Endothelial cell of umbilical vein (primary cell): ENCODE measurements around the gene BCAS2. TPM values are rescaled to one million over a fixed set of nuclear protein-coding genes. Genes with fewer than 3 reads are reported as not detected.

Experiments
- BruUV-seq: library from RNA; stranded (reverse); fragments of 400-500 nt; replicated peaks from 2 replicates; lab custom pipeline; 2021; lab: Mats Ljungman, UMichigan
- CTCF ChIA-PET: fragments of 300-600, 350-600 bp; sonication (Branson Sonifier 250); formaldehyde crosslinking; loops from one replicate; lab custom pipeline; 2021; ENCODE audit warnings: antibody characterized with exemption, inconsistent platforms; lab: Charles Lee
- POLR2A ChIA-PET: fragments of 300-600, 350-600 bp; sonication (Branson Sonifier 250); formaldehyde crosslinking; loops from one replicate; lab custom pipeline; 2021; ENCODE audit warnings: antibody characterized with exemption, inconsistent platforms; lab: Charles Lee
- DNase-seq: peaks from one replicate; pipeline ENCODE4 v3.0.0-alpha.2; 2011; ENCODE audit warnings: low read depth, low spot score
- FAIRE-seq: peaks from 2 replicates; lab custom pipeline; 2011; peaks lifted over from hg19 to GRCh38; lab: Jason Lieb, UNC
- H2AFZ ChIP-seq: 2 replicates; pipeline ENCODE4 v1.6.0; 2012; ENCODE audit warnings: low read depth, low read length, control low read depth, inconsistent platforms
- H3K27ac ChIP-seq: 2 replicates; pipeline ENCODE4 v1.5.1; 2011; ENCODE audit warnings: low read depth, mild to moderate bottlenecking, control low read depth, low read length, moderate library complexity; ENCODE audit not compliant: insufficient read depth
- H3K27me3 ChIP-seq, 2 experiments: 2 replicates each; pipeline versions ENCODE4 v1.6.0 to v1.6.1; 2011; ENCODE audit warnings: low read length in 2 of 2, mixed read lengths in 1 of 2; ENCODE audit not compliant: control insufficient read depth in 2 of 2, insufficient read depth in 2 of 2
- H3K36me3 ChIP-seq, 2 experiments: 2 replicates in 1 of 2; 3 replicates in 1 of 2; pipeline ENCODE4 v1.5.1; 2011; ENCODE audit warnings: low read length in 2 of 2, mild to moderate bottlenecking in 1 of 2, moderate library complexity in 1 of 2; ENCODE audit not compliant: control insufficient read depth in 2 of 2, insufficient read depth in 2 of 2; ENCODE audit errors: extremely low read depth in 1 of 2
- H3K4me1 ChIP-seq: 3 replicates; pipeline ENCODE4 v1.5.1; 2011; ENCODE audit warnings: mild to moderate bottlenecking, low read length; ENCODE audit not compliant: control insufficient read depth, insufficient read depth; ENCODE audit errors: extremely low read depth
- H3K4me2 ChIP-seq: 2 replicates; pipeline ENCODE4 v1.6.1; 2011; ENCODE audit warnings: low read length, control low read depth, mixed read lengths; ENCODE audit not compliant: insufficient read depth
- H3K4me3 ChIP-seq, 3 experiments: fragments of 200-600 bp in 1 of 3; sonication (generic), shearing (Covaris generic) in 1 of 3; replicated peaks in 1 of 3; 2 replicates each; pipeline ENCODE4 v1.5.1; 2011 to 2016; ENCODE audit warnings: control low read depth in 3 of 3, low read length in 3 of 3, mild to moderate bottlenecking in 2 of 3, inconsistent platforms in 1 of 3, low read depth in 1 of 3, moderate library complexity in 1 of 3; ENCODE audit not compliant: insufficient read depth in 1 of 3
- H3K79me2 ChIP-seq: 2 replicates; pipeline ENCODE4 v1.6.0; 2012; ENCODE audit warnings: low read length, inconsistent platforms; ENCODE audit not compliant: control insufficient read depth, insufficient read depth
- H3K9ac ChIP-seq: replicated peaks from 2 replicates; pipeline ENCODE3; 2011; ENCODE audit warnings: low read length, control low read depth; ENCODE audit not compliant: insufficient read depth; ENCODE audit errors: extremely low read depth
- H3K9me1 ChIP-seq: replicated peaks from 3 replicates; pipeline ENCODE4 v1.6.0; 2011; ENCODE audit warnings: mild to moderate bottlenecking, low read length; ENCODE audit not compliant: control insufficient read depth, insufficient read depth; ENCODE audit errors: extremely low read depth
- H3K9me3 ChIP-seq: replicated peaks from 2 replicates; pipeline ENCODE4 v1.5.1; 2012; ENCODE audit warnings: low read length, inconsistent platforms; ENCODE audit not compliant: control insufficient read depth, insufficient read depth
- H4K20me1 ChIP-seq: replicated peaks from 2 replicates; pipeline ENCODE3; 2011; ENCODE audit warnings: mild to moderate bottlenecking, low read length; ENCODE audit not compliant: control insufficient read depth, insufficient read depth; ENCODE audit errors: extremely low read depth
- CTCF ChIP-seq, 2 donors: IDR thresholded peaks; 1 replicate in 1 of 2; 2 replicates in 1 of 2; pipeline ENCODE4 v1.5.1; 2011; ENCODE audit warnings: low read length in 2 of 2, mild to moderate bottlenecking in 2 of 2, moderate library complexity in 2 of 2, control low read depth in 1 of 2, inconsistent platforms in 1 of 2, low read depth in 1 of 2; ENCODE audit not compliant: insufficient read depth in 1 of 2; ENCODE audit errors: extremely low read depth in 1 of 2
- EZH2 ChIP-seq: IDR thresholded peaks from 2 replicates; pipeline ENCODE4 v1.6.1; 2012; ENCODE audit warnings: borderline replicate concordance, low read depth, mild to moderate bottlenecking, moderate library complexity, low read length, inconsistent platforms; ENCODE audit not compliant: severe bottlenecking
- FOS ChIP-seq: IDR thresholded peaks from 2 replicates; pipeline ENCODE4 v1.6.1; 2011; ENCODE audit warnings: mild to moderate bottlenecking, low read length, moderate library complexity, borderline replicate concordance; ENCODE audit not compliant: insufficient read depth
- GATA2 ChIP-seq: IDR thresholded peaks from 2 replicates; pipeline ENCODE4 v1.7.0; 2011; ENCODE audit warnings: low read depth, mild to moderate bottlenecking, moderate library complexity, mixed read lengths, low read length; ENCODE audit not compliant: insufficient read length, insufficient read depth
- JUN ChIP-seq: IDR thresholded peaks from 2 replicates; pipeline ENCODE4 v1.6.1; 2011; ENCODE audit warnings: borderline replicate concordance, low read depth; ENCODE audit not compliant: insufficient read length, insufficient read depth
- MAX ChIP-seq: IDR thresholded peaks from 2 replicates; pipeline ENCODE4 v1.6.1; 2011; ENCODE audit not compliant: insufficient read depth, insufficient read length
- MYC ChIP-seq: IDR thresholded peaks from one replicate; pipeline ENCODE4 v1.6.1; 2011; ENCODE audit warnings: mild to moderate bottlenecking, low read depth, low read length
- POLR2A ChIP-seq: IDR thresholded peaks from 2 replicates; pipeline ENCODE4 v1.6.1; 2012; ENCODE audit warnings: low read depth, mild to moderate bottlenecking, control low read depth, low read length
- POLR2AphosphoS5 ChIP-seq: IDR thresholded peaks from 2 replicates; pipeline ENCODE4 v1.6.1; 2012; ENCODE audit warnings: low read depth, mild to moderate bottlenecking, control low read depth, low read length, moderate library complexity; ENCODE audit not compliant: insufficient read depth
- dilution Hi-C: fragments of 300-500 bp; cut with MboI; formaldehyde crosslinking; loops from one replicate; pipeline ENCODE4 v1.15.0; 2019; ENCODE audit warnings: low sequenced_read_pairs; ENCODE audit not compliant: extremely low pct_ligation_motif_present
- intact Hi-C: fragments of 100-400 bp; cut with micrococcal nuclease; formaldehyde crosslinking; loops from one replicate; pipeline ENCODE4 v1.10.0; 2022
- polyA plus RNA-seq, 4 experiments: library from polyadenylated mRNA; depleted of rRNA in 3 of 4; stranded (reverse) in 3 of 4; unstranded in 1 of 4; fragments of >200 nt; gene quantifications; 2 replicates each; pipeline versions ENCODE4 v1.2.1 to v1.2.3, GENCODE V29; 2011 to 2012; ENCODE audit warnings: missing spikeins in 1 of 4
- total RNA-seq: library from RNA; stranded (reverse); gene quantifications from 2 replicates; pipeline ENCODE4 v1.2.3, GENCODE V29; 2021

The BCAS2 gene
- total and polyA plus RNA-seq, 2 donors (not counting 3 experiments of a cell fraction or from before 2014, with no cell fraction given): 12.5 to 43.5 TPM

GRCh38 chr1:114587203-114587991 lies 6.0 kb upstream of the BCAS2 start:
- BruUV-seq: no TSS peak
- ChIA-PET POLR2A (no interaction called here), CTCF (interaction anchor here (0.8 kb wide), 1 partner anchor 9 kb away, joined by 3 read pairs; no protein-coding TSS in a partner anchor)
- Histone ChIP-seq H3K4me2 (no peak overlapping the region), H3K79me2 (no peaks in the 10 kb centered on the region), H4K20me1 (no peaks in the 10 kb centered on the region), H3K27ac (no peak overlapping the region), H3K27me3 (peaks cover 0 to 2% of the 10 kb centered on the region in 2 experiments), H3K9ac (no peak overlapping the region), H3K36me3 (no peaks in the 10 kb centered on the region), H2AFZ (no peak overlapping the region), H3K9me3 (no peaks in the 10 kb centered on the region), H3K4me1 (no peaks in the 10 kb centered on the region), H3K4me3 (no peak overlapping the region), H3K9me1 (no peaks in the 10 kb centered on the region)
- DNase-seq: no peak
- TF ChIP-seq GATA2 (no peak), MAX (no peak), POLR2A (no peak), CTCF (IDR thresholded peaks at IDR 0.05; ENCODE audit: extremely low read depth in 1 of 2, insufficient read depth in 1 of 2, low read depth in 1 of 2, low read length in 2 of 2) (no peak), EZH2 (no peak), POLR2AphosphoS5 (no peak), MYC (no peak), FOS (no peak), JUN (no peak)
- intact Hi-C loops (loop anchor here (10.0 kb wide), 2 partner anchors 143 to 613 kb away; partner anchors contain the start of gene OLFML3), dilution Hi-C loops (no loop called here)
- FAIRE-seq: no peak
